Measurements from ENCODE around the gene SLC32A1. TPM values are rescaled to one million over a fixed set of nuclear protein-coding genes. Genes with fewer than 3 reads are reported as not detected.
A peak's percentile ranks its signal among the peaks of the same experiment; 100 is the strongest.

SLC32A1 gene, protein sequence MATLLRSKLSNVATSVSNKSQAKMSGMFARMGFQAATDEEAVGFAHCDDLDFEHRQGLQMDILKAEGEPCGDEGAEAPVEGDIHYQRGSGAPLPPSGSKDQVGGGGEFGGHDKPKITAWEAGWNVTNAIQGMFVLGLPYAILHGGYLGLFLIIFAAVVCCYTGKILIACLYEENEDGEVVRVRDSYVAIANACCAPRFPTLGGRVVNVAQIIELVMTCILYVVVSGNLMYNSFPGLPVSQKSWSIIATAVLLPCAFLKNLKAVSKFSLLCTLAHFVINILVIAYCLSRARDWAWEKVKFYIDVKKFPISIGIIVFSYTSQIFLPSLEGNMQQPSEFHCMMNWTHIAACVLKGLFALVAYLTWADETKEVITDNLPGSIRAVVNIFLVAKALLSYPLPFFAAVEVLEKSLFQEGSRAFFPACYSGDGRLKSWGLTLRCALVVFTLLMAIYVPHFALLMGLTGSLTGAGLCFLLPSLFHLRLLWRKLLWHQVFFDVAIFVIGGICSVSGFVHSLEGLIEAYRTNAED
- total RNA-seq (not detected), polyA plus RNA-seq (not detected)

DNA sequence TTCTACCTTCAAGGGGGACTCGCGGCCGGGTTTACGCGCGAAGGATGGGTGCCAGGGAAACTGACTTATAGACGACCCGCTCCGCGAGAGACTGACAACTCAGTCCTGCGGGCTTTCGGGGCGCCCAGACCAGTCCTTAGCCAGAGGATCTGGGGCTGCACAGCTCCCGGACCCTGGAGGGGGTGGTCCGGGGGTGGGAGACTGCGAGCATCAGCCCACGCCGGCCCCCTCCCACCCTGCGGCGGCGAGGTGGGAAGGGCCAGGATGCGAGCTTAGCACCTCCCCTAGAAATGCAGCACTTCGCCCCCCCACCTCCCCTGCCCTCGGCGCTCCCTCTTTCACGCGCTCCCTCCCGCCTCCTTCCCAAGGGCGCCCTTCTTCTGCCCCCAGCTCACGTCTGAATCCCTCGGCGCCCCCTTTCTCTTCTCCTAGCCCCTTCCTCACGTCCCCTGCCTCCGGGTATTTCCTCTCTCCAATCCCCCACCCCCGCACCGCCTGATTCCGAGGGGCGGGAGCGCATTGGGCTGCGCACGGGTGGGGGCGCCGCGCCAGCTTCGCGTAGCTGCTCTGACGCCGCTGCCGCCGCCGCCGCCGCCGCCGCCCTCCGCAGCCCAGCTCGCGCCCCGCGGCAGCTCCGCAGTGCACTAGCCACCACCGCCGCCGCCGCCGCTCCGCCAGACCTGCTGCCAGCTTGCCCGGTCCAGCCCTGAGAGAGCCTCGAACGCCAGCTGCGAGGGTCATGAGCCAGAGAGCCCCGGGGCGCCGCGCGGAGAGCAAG lies at the start of gene SLC32A1:
Gene SLC32A1 (plus strand): TSS at position 639 of the 778 bp plus-strand sequence. CDS start 239 bp downstream, outside the sequence.
- Histone ChIP-seq H3K4me3 (ENCODE audit: low read depth, low read length) (no peak within 1 kb of the TSS), H3K27ac (ENCODE audit: low read depth) (no peak within 1 kb of the TSS), H3K4me1 (ENCODE audit: insufficient read depth) (no peaks in the 10 kb centered on the region), H3K36me3 (ENCODE audit: insufficient read depth) (no peaks in the 10 kb centered on the region)
- WGBS = 1% methylated on average over 76 of the region's 76 CpGs
- no peak for DNase-seq (ENCODE audit: extremely low spot score)

DNA sequence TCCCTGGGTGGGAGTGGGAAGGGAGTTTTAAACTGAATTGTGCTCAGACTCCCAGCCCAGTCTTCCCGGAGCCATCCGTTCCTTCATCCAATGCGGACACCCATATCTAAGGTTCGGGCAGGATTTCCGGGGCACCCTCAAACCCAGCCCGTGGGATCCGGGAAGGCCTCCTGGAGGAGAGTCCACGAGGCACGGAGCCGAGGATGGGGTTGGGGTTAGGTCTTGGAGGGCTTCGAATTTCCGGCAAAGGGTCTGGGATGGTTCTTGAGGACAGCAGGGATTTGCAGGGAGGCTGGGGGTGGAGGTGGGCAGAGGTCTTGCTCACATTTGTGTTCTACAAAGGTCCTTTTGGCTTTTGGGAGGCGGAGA lies 49.5 kb upstream of the SLC32A1 start:
- Histone ChIP-seq H3K4me3 (ENCODE audit: low read depth, low read length) (peak overlapping the region; percentile 36), H3K27ac (ENCODE audit: low read depth) (no peak overlapping the region), H3K4me1 (ENCODE audit: insufficient read depth) (no peaks in the 10 kb centered on the region), H3K36me3 (ENCODE audit: insufficient read depth) (no peaks in the 10 kb centered on the region)
- no peak for DNase-seq (ENCODE audit: extremely low spot score)
- WGBS = 27% methylated on average over 13 of the region's 13 CpGs

DNA sequence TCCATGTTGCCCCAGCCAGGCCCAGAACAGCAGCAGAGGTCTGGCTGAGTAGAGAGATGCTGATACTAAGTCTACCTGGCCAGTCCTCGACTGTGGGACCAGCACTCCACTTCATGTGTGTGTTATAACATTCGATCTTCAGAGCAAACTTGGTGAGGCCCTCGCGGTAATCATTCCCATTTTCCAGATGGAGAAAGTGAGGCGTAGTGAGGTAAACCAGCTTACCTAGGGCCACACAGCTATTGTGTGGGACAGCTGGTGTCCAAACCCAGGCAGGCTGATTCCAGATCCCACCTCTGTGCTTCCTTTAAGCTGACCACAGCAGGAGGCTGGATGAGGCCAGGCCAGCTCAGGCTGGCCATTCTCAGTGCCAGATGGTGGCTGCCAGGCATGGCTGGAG lies 47.7 kb upstream of the SLC32A1 start:
- H3K27ac ChIP-seq (ENCODE audit: low read depth) = no peak overlapping the region
- WGBS = 84% methylated on average over 5 of the region's 5 CpGs
- no peak for DNase-seq (ENCODE audit: extremely low spot score)
- no peaks in the 10 kb centered on the region for H3K4me1 ChIP-seq (ENCODE audit: insufficient read depth)
- no peaks in the 10 kb centered on the region for H3K36me3 ChIP-seq (ENCODE audit: insufficient read depth)
- H3K4me3 ChIP-seq (ENCODE audit: low read depth, low read length) = no peak overlapping the region

- 35% methylated on average over 9 of the region's 9 CpGs for WGBS
- Histone ChIP-seq H3K4me3 (ENCODE audit: low read depth, low read length) (no peak overlapping the region), H3K36me3 (ENCODE audit: insufficient read depth) (no peaks in the 10 kb centered on the region), H3K27ac (ENCODE audit: low read depth) (no peak overlapping the region), H3K4me1 (ENCODE audit: insufficient read depth) (no peaks in the 10 kb centered on the region)
- no peak for DNase-seq (ENCODE audit: extremely low spot score)
These were observed 43.6 kb upstream of the SLC32A1 start for GRCh38 chr20:38680500-38681306.

DNA sequence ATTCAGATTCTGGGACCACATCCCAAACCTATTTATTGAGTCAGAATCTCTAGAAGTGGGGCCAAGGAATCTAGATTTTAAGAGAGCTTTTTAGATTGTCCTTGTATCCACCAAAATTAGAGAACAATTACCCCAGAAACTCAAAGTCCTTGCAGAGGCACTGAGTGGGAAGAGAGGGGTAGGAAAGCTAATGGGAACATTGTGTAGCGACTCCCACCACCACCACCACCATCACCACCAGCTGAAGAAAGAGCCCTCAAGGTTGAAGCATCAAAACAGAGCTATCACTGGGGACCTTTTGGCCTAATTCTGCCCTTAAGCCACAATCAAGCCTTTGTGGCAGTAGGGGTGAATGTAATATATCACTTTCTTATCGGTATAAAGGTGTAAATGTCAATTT lies 39.0 kb upstream of the SLC32A1 start:
- WGBS = 62% methylated on average over 2 of the region's 2 CpGs
- H3K36me3 ChIP-seq (ENCODE audit: insufficient read depth) = no peaks in the 10 kb centered on the region
- no peak for DNase-seq (ENCODE audit: extremely low spot score)
- H3K27ac ChIP-seq (ENCODE audit: low read depth) = no peak overlapping the region
- H3K4me1 ChIP-seq (ENCODE audit: insufficient read depth) = no peaks in the 10 kb centered on the region
- no peak overlapping the region for H3K4me3 ChIP-seq (ENCODE audit: low read depth, low read length)

DNA sequence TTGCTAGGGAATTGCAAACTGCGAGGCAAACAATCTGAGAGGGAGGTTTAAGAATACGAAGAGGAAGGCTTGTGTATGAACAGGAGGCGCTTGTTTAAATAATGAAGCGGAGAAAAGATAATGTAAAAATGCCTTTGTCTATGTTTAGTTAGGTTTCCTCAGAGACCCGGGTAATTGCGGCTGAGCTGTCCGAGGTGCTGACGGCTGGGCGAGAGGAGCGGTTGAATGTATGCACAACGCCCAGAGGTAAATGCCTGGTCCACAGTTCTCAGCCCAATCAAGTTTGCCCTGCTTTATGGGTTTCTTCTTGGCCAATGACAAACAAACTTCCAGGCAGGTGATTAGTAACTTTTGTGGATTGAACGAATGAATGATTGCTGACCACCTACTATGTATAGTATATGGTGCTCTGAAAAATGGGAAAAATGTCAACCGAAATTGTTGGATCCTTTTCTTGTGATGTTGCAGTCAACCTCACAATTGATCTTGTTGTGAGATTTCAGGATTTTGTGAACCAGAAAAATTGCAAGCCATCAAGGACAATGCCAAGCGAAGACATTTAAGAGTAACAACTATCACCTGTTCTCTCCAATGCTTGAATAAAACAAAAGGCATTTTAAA lies 38.3 kb upstream of the SLC32A1 start:
- DNase-seq (ENCODE audit: extremely low spot score) = no peak
- Histone ChIP-seq H3K27ac (ENCODE audit: low read depth) (no peak overlapping the region), H3K4me1 (ENCODE audit: insufficient read depth) (no peaks in the 10 kb centered on the region), H3K36me3 (ENCODE audit: insufficient read depth) (no peaks in the 10 kb centered on the region), H3K4me3 (ENCODE audit: low read depth, low read length) (no peak overlapping the region)
- 11% methylated on average over 14 of the region's 14 CpGs for WGBS

- H3K4me3 ChIP-seq (ENCODE audit: low read depth, low read length) = no peak overlapping the region
- DNase-seq (ENCODE audit: extremely low spot score) = peak; percentile 18
- WGBS = 33% methylated on average over 13 of the region's 13 CpGs
- no peaks in the 10 kb centered on the region for H3K36me3 ChIP-seq (ENCODE audit: insufficient read depth)
- H3K4me1 ChIP-seq (ENCODE audit: insufficient read depth) = no peaks in the 10 kb centered on the region
- H3K27ac ChIP-seq (ENCODE audit: low read depth) = no peak overlapping the region
These were observed 31.6 kb upstream of the SLC32A1 start for GRCh38 chr20:38692436-38693411.

DNA sequence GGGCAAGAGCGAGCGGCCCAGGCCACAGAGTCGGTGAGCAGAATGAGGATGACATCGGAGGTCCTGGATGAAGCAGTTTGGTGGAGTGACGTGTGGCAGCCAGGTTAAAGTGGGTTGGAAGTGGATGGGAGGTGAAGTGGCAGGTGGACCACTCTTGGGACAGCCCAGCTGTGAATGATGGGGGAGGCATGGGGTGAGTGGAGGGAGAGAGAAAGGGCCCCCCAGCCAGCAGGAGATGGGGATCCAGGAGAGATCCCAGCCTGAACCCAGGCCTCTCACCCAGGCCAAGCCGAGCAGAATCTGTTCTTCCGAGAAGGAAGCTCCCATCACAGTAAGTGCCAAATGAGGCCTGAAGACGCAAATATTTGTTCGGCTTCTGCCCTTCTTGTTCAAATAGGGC lies 27.0 kb upstream of the SLC32A1 start:
- no peak for DNase-seq (ENCODE audit: extremely low spot score)
- Histone ChIP-seq H3K36me3 (ENCODE audit: insufficient read depth) (no peaks in the 10 kb centered on the region), H3K4me1 (ENCODE audit: insufficient read depth) (no peaks in the 10 kb centered on the region), H3K4me3 (ENCODE audit: low read depth, low read length) (no peak overlapping the region), H3K27ac (ENCODE audit: low read depth) (no peak overlapping the region)
- 75% methylated on average over 9 of the region's 9 CpGs for WGBS

GRCh38 chr20:38698541-38698940 lies 25.7 kb upstream of the SLC32A1 start:
- Histone ChIP-seq H3K4me3 (ENCODE audit: low read depth, low read length) (no peak overlapping the region), H3K27ac (ENCODE audit: low read depth) (no peak overlapping the region), H3K36me3 (ENCODE audit: insufficient read depth) (no peaks in the 10 kb centered on the region), H3K4me1 (ENCODE audit: insufficient read depth) (no peaks in the 10 kb centered on the region)
- WGBS = 81% methylated on average over 15 of the region's 15 CpGs
- no peak for DNase-seq (ENCODE audit: extremely low spot score)

DNA sequence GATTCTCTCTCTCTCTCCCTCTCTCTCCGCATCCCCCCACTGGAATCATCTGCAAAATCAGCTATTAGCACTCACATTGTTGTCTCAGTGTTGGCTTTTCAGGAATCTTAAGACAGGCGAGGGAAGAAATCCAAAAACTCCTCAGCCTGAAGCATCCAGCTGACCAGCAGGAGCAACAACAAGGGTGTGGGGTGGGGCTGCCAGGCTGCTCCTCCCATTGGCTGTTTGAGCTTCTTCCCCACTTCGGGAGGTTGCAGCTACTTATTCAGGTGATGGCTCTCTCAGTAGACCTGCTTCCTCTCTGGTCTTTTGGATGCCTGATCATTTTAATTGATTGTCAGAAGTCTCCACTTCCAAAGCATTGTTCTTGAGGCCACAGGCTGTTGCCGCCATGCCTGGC lies 24.1 kb upstream of the SLC32A1 start:
- 47% methylated on average over 4 of the region's 4 CpGs for WGBS
- Histone ChIP-seq H3K27ac (ENCODE audit: low read depth) (no peak overlapping the region), H3K4me1 (ENCODE audit: insufficient read depth) (no peaks in the 10 kb centered on the region), H3K36me3 (ENCODE audit: insufficient read depth) (no peaks in the 10 kb centered on the region), H3K4me3 (ENCODE audit: low read depth, low read length) (no peak overlapping the region)
- DNase-seq (ENCODE audit: extremely low spot score) = no peak

- H3K27ac ChIP-seq (ENCODE audit: low read depth) = no peak overlapping the region
- no peak for DNase-seq (ENCODE audit: extremely low spot score)
- 74% methylated on average over 3 of the region's 3 CpGs for WGBS
- no peaks in the 10 kb centered on the region for H3K4me1 ChIP-seq (ENCODE audit: insufficient read depth)
- no peak overlapping the region for H3K4me3 ChIP-seq (ENCODE audit: low read depth, low read length)
- H3K36me3 ChIP-seq (ENCODE audit: insufficient read depth) = no peaks in the 10 kb centered on the region
These were observed 23.4 kb upstream of the SLC32A1 start for GRCh38 chr20:38700926-38701325.

DNA sequence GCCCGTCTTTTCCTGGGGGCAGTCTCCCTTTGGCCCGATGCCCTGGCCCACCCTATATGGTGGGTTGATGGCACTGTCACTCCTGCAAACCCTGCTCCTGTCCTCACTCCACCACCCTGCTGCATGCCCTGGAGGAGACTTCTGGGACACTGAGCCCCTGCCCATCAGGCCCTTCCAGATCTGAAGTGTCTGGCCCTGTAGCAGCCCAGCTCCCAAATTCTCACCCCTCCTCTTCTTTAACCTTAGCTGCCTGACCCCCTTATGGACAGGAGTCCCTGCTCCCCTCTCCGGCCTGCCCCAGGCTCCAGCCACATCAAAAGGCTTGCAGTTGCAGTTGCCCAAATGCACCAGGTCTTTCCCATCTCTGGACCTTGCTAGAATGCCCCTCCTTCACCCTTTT lies 20.8 kb upstream of the SLC32A1 start:
- Histone ChIP-seq H3K4me1 (ENCODE audit: insufficient read depth) (no peaks in the 10 kb centered on the region), H3K4me3 (ENCODE audit: low read depth, low read length) (no peak overlapping the region), H3K27ac (ENCODE audit: low read depth) (no peak overlapping the region), H3K36me3 (ENCODE audit: insufficient read depth) (no peaks in the 10 kb centered on the region)
- 65% methylated on average over 3 of the region's 3 CpGs for WGBS
- DNase-seq (ENCODE audit: extremely low spot score) = no peak
